Thyroid gland (tissue), 4 donors: ENCODE measurements around the gene TMEM255B.

Experiments used
- CTCF ChIP-seq, 6 experiments: fragments of 200-600 bp in 3 of 6; fragments of 450-650 bp in 3 of 6; sonication (generic) in 3 of 6; IDR thresholded peaks; one replicate each; pipeline ENCODE4 v1.5.1; 2016 to 2019; ENCODE audit warnings: antibody characterized with exemption in 6 of 6, mild to moderate bottlenecking in 2 of 6, inconsistent platforms in 1 of 6, moderate library complexity in 1 of 6
- POLR2A ChIP-seq, 2 donors: fragments of 450-650 bp; IDR thresholded peaks; one replicate each; pipeline ENCODE4 v1.6.1; 2017; ENCODE audit warnings: antibody characterized with exemption in 2 of 2, mild to moderate bottlenecking in 2 of 2, moderate library complexity in 1 of 2

DNA sequence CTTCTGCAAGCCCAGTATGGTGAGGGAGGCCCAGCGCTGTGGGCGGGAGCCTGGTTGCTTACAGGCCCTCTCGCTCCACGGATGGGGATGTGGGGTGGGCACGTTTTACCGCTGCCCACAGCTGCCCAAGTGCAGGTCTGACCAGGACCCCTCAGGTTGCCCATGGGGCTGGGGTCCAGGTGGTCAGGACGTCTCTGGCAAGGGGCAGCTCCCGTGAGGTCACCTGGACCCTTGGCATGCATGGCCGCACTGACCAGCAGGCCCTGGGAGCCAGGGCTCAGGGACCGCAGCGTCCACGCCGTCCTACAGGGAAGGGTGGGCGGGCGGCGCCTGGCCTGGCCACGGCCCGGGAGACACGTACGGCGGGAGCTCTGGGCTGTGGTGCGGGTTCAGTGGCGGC lies 72.0 kb downstream of the TMEM255B start:
- TF ChIP-seq CTCF (IDR thresholded peaks at IDR 0.05), result no peak
- no peak for TF ChIP-seq POLR2A (IDR thresholded peaks at IDR 0.05)
